A549 (cell line): ENCODE results near the gene GPX4. TPM values are rescaled to one million over a fixed set of nuclear protein-coding genes. Genes with fewer than 3 reads are reported as not detected.

Experiments
- ATAC-seq, 2 experiments: fragments of 200-7000 bp in 1 of 2; fragments of >200 bp in 1 of 2; cut with Nextera tagmentation in 1 of 2; cut with Tn5 transposase in 1 of 2; 3 replicates each; pipeline versions ENCODE4 v1.8.0 to v1.9.1; 2018 to 2020; ENCODE audit warnings: mild to moderate bottlenecking in 1 of 2, moderate library complexity in 1 of 2
- CTCF ChIA-PET: fragments of 300-600 bp; sonication (Branson Sonifier 250); formaldehyde crosslinking; extraction: SDS; loops from one replicate; lab custom pipeline; 2021; ENCODE audit warnings: antibody characterized with exemption, inconsistent platforms; lab: Yijun Ruan, JAX
- POLR2A ChIA-PET: fragments of 350-600 bp; formaldehyde crosslinking; extraction: SDS; loops from one replicate; lab custom pipeline; 2021; ENCODE audit warnings: antibody characterized with exemption, inconsistent platforms; lab: Yijun Ruan, JAX
- DNase-seq, 2 experiments: peaks; one replicate each; pipeline versions ENCODE4 v3.0.0 to v3.0.0-alpha.2; 2011 to 2016; ENCODE audit warnings: low read depth in 1 of 2, low spot score in 1 of 2
- FAIRE-seq: peaks from 2 replicates; lab custom pipeline; 2011; peaks lifted over from hg19 to GRCh38; lab: Jason Lieb, UNC
- H3K27ac ChIP-seq, 2 experiments: fragments of >200 bp; sonication (Bioruptor Twin); formaldehyde crosslinking; 3 replicates each; pipeline ENCODE4 v1.5.1; 2016 to 2017
- H3K4me1 ChIP-seq: fragments of >200 bp; sonication (Bioruptor Twin); formaldehyde crosslinking; 3 replicates; pipeline ENCODE4 v1.6.1; 2016
- H3K4me2 ChIP-seq: fragments of >200 bp; sonication (Bioruptor Twin); formaldehyde crosslinking; 3 replicates; pipeline ENCODE4 v1.6.1; 2016
- H3K4me3 ChIP-seq: fragments of >200 bp; sonication (Bioruptor Twin); formaldehyde crosslinking; 3 replicates; pipeline ENCODE4 v1.5.1; 2016
- H3K9me3 ChIP-seq: fragments of >200 bp; sonication (Bioruptor Twin); formaldehyde crosslinking; 3 replicates; pipeline ENCODE4 v1.6.1; 2016
- BHLHE40 ChIP-seq: IDR thresholded peaks from 2 replicates; pipeline ENCODE4 v1.6.1; 2012; ENCODE audit warnings: low read depth, low read length, inconsistent platforms
- CBX2 ChIP-seq: fragments of 200-600 bp; sonication (generic); IDR thresholded peaks from 2 replicates; pipeline ENCODE4 v1.6.1; 2016; ENCODE audit warnings: low read depth, mild to moderate bottlenecking, borderline replicate concordance
- EP300 ChIP-seq, 2 experiments: fragments of >200 bp; sonication (Bioruptor Twin); formaldehyde crosslinking; IDR thresholded peaks; 2 replicates in 1 of 2; 3 replicates in 1 of 2; pipeline ENCODE4 v1.6.1; 2016 to 2017
- FOXS1 ChIP-seq: fragments of 250-450 bp; sonication (Bioruptor Pico); IDR thresholded peaks from 2 replicates; pipeline ENCODE4 v1.5.0; 2020; ENCODE audit warnings: mild to moderate bottlenecking, moderate library complexity
- GATA3 ChIP-seq: IDR thresholded peaks from 2 replicates; pipeline ENCODE4 v1.6.1; 2012; ENCODE audit warnings: borderline replicate concordance
- HDAC2 ChIP-seq: fragments of 200-600 bp; sonication (generic); IDR thresholded peaks from 2 replicates; pipeline ENCODE4 v1.6.1; 2016
- HOXB5 ChIP-seq: fragments of 250-450 bp; sonication (Bioruptor Pico); IDR thresholded peaks from 2 replicates; pipeline ENCODE4 v1.5.0; 2020; ENCODE audit warnings: mild to moderate bottlenecking, moderate library complexity
- JUN ChIP-seq, 2 experiments: fragments of >200 bp; sonication (Bioruptor Twin); formaldehyde crosslinking; IDR thresholded peaks; 2 replicates in 1 of 2; 3 replicates in 1 of 2; pipeline ENCODE4 v1.6.1; 2016 to 2017
- MAZ ChIP-seq: fragments of 150-350 bp; IDR thresholded peaks from 2 replicates; pipeline ENCODE4 v1.6.1; 2014; ENCODE audit warnings: antibody characterized with exemption, low read depth, low read length, borderline replicate concordance
- NR3C1 ChIP-seq: fragments of >200 bp; sonication (Bioruptor Twin); formaldehyde crosslinking; IDR thresholded peaks from 3 replicates; pipeline ENCODE4 v1.6.1; 2017
- POLR2A ChIP-seq: IDR thresholded peaks from 2 replicates; pipeline ENCODE4 v1.6.1; 2012; ENCODE audit warnings: mild to moderate bottlenecking, low read length
- SMC3 ChIP-seq: fragments of >200 bp; sonication (Bioruptor Twin); formaldehyde crosslinking; IDR thresholded peaks from 3 replicates; pipeline ENCODE4 v1.6.1; 2018; ENCODE audit warnings: inconsistent platforms
- ZC3H11A ChIP-seq: fragments of 450-650 bp; IDR thresholded peaks from 2 replicates; pipeline ENCODE4 v1.6.1; 2014; ENCODE audit warnings: antibody characterized with exemption, mild to moderate bottlenecking
- ZFP36 ChIP-seq: fragments of 450-650 bp; IDR thresholded peaks from 2 replicates; pipeline ENCODE4 v1.6.1; 2014; ENCODE audit warnings: borderline replicate concordance; ENCODE audit not compliant: partially characterized antibody
- ZSCAN20 ChIP-seq: fragments of 250-450 bp; sonication (Bioruptor Pico); IDR thresholded peaks from 2 replicates; pipeline ENCODE4 v1.8.0; 2022; ENCODE audit warnings: mild to moderate bottlenecking, moderate library complexity
- WGBS: methylation state at CpG from one replicate; pipeline ENCODE4 v1.1.6; 2017; ENCODE audit errors: missing lambda C conversion rate; 5-methylcytosine and 5-hydroxymethylcytosine counted together
- polyA plus RNA-seq, 4 experiments: library from polyadenylated mRNA; depleted of rRNA in 3 of 4; stranded (reverse); fragments of >200 nt; fragmentation: RNase III in 1 of 4; extraction: RNeasy Plus Mini Kit Qiagen cat#74134 plus additional on column Dnase treatment in 1 of 4; gene quantifications; 2 replicates in 3 of 4; 3 replicates in 1 of 4; pipeline ENCODE4 v1.2.3, GENCODE V29; 2011 to 2017
- TF ChIP-seq, protein P1 (sequence below): fragments of 250-450 bp; sonication (Bioruptor Pico); IDR thresholded peaks from 2 replicates; pipeline ENCODE4 v1.5.0; 2021; ENCODE audit warnings: mild to moderate bottlenecking, moderate library complexity, borderline replicate concordance
- TF ChIP-seq, protein P2 (sequence below): fragments of 150-350 bp; IDR thresholded peaks from 2 replicates; pipeline ENCODE4 v1.6.1; 2014; ENCODE audit warnings: low read depth, mild to moderate bottlenecking, low read length
- TF ChIP-seq, protein P3 (sequence below): fragments of 250-450 bp; sonication (Bioruptor Pico); IDR thresholded peaks from 2 replicates; pipeline ENCODE4 v1.5.0; 2020; ENCODE audit warnings: low read depth, mild to moderate bottlenecking, moderate library complexity
- TF ChIP-seq, protein P4 (sequence below): fragments of >200 bp; sonication (Bioruptor Twin); formaldehyde crosslinking; IDR thresholded peaks from 3 replicates; pipeline ENCODE4 v1.5.1; 2016
- TF ChIP-seq, protein P5 (sequence below): IDR thresholded peaks from 2 replicates; pipeline ENCODE4 v1.6.1; 2012; ENCODE audit warnings: low read depth, borderline replicate concordance

Gene GPX4
- polyA plus RNA-seq, 2 of the 4 experiments (the other 2 are of a cell fraction): 248 to 394 TPM

DNA sequence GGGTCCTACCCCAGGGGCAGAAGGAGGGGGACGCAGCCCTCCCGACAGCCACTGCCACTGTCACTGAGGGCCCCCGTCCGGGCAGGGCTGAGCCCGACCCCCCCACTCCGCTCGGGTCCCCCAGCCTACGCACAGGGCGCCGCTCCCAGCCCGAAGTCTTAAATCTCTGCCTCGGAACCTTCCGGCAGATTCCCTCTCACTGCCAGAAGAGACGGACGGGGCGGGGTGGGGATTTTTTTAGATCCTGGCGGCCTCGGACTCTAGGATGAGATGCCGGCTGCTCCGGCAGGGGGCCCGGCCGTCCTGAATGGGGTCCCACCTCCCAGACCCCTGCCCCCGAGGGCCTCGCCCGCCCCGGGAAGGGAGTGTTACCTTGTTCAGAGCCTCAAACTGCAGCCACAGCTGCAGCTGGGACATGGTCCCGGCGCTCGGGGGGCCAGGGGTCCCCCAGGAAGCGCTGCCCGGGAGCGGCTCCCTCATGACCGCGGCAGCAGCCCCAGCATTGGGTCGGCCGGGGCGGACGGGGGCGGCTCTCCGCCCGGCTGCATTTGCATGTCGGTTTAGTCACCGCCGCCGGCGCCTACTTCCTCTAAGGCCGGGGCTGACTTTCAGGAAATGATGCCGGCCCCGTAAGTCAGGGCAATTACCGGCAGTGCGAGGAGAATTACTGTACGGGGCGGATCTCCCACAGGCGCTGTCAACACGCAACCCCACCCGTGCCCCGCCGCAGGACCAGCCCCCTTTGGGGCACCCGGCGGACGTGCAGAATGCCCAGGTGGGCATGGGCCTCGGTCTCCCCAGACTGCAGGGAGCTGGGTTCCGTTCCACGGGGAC lies 28.1 kb downstream of the GPX4 start:
- ATAC-seq (peak; percentile 52 to 63; a peak in 5 of 6 replicates), DNase-seq (peak in 1 of 2 experiments; percentile 64), FAIRE-seq (no peak)
- POLR2A ChIA-PET: interaction anchor here (0.6 kb wide), 1 partner anchor 113 kb away, joined by 5 read pairs; no protein-coding TSS in a partner anchor
- peaks cover 21% of the 10 kb centered on the region for H3K4me1 ChIP-seq
- 83% methylated on average over 14 of the region's 64 CpGs for WGBS
- TF ChIP-seq NR3C1 (no peak), BHLHE40 (no peak), JUN (IDR thresholded peaks at IDR 0.05) (no peak), EP300 (IDR thresholded peaks at IDR 0.05) (no peak), CBX2 (no peak), FOXS1 (CRISPR knock-in tag) (no peak), ZSCAN20 (CRISPR knock-in tag) (no peak), POLR2A (no peak), ZC3H11A (no peak), HDAC2 (no peak), MAZ (no peak), GATA3 (no peak), ZFP36 (no peak), HOXB5 (CRISPR knock-in tag) (no peak), SMC3 (no peak)
- TF ChIP-seq, protein P1, sequence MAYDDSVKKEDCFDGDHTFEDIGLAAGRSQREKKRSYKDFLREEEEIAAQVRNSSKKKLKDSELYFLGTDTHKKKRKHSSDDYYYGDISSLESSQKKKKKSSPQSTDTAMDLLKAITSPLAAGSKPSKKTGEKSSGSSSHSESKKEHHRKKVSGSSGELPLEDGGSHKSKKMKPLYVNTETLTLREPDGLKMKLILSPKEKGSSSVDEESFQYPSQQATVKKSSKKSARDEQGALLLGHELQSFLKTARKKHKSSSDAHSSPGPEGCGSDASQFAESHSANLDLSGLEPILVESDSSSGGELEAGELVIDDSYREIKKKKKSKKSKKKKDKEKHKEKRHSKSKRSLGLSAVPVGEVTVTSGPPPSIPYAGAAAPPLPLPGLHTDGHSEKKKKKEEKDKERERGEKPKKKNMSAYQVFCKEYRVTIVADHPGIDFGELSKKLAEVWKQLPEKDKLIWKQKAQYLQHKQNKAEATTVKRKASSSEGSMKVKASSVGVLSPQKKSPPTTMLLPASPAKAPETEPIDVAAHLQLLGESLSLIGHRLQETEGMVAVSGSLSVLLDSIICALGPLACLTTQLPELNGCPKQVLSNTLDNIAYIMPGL (CRISPR knock-in tag): no peak
- TF ChIP-seq, protein P2, sequence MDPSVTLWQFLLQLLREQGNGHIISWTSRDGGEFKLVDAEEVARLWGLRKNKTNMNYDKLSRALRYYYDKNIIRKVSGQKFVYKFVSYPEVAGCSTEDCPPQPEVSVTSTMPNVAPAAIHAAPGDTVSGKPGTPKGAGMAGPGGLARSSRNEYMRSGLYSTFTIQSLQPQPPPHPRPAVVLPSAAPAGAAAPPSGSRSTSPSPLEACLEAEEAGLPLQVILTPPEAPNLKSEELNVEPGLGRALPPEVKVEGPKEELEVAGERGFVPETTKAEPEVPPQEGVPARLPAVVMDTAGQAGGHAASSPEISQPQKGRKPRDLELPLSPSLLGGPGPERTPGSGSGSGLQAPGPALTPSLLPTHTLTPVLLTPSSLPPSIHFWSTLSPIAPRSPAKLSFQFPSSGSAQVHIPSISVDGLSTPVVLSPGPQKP: no peak
- TF ChIP-seq, protein P3, sequence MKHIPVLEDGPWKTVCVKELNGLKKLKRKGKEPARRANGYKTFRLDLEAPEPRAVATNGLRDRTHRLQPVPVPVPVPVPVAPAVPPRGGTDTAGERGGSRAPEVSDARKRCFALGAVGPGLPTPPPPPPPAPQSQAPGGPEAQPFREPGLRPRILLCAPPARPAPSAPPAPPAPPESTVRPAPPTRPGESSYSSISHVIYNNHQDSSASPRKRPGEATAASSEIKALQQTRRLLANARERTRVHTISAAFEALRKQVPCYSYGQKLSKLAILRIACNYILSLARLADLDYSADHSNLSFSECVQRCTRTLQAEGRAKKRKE (CRISPR knock-in tag): no peak
- TF ChIP-seq, protein P4, sequence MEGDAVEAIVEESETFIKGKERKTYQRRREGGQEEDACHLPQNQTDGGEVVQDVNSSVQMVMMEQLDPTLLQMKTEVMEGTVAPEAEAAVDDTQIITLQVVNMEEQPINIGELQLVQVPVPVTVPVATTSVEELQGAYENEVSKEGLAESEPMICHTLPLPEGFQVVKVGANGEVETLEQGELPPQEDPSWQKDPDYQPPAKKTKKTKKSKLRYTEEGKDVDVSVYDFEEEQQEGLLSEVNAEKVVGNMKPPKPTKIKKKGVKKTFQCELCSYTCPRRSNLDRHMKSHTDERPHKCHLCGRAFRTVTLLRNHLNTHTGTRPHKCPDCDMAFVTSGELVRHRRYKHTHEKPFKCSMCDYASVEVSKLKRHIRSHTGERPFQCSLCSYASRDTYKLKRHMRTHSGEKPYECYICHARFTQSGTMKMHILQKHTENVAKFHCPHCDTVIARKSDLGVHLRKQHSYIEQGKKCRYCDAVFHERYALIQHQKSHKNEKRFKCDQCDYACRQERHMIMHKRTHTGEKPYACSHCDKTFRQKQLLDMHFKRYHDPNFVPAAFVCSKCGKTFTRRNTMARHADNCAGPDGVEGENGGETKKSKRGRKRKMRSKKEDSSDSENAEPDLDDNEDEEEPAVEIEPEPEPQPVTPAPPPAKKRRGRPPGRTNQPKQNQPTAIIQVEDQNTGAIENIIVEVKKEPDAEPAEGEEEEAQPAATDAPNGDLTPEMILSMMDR: no peak
- TF ChIP-seq, protein P5, sequence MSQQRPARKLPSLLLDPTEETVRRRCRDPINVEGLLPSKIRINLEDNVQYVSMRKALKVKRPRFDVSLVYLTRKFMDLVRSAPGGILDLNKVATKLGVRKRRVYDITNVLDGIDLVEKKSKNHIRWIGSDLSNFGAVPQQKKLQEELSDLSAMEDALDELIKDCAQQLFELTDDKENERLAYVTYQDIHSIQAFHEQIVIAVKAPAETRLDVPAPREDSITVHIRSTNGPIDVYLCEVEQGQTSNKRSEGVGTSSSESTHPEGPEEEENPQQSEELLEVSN: no peak
- TF ChIP-seq, all 56 proteins: peak for 0
- H3K9me3 ChIP-seq: no peaks in the 10 kb centered on the region
- H3K4me3 ChIP-seq: peak overlapping the region; percentile 26; the same call in 2 of the 3 replicates
- H3K4me2 ChIP-seq: peak overlapping the region; percentile 70
- H3K27ac ChIP-seq: peak overlapping the region; percentile 68 to 91
- CTCF ChIA-PET: interaction anchor here (0.6 to 3.3 kb wide), 3 partner anchors 8 to 63 kb away, joined by 3 to 16 read pairs (median 4); no protein-coding TSS in a partner anchor
